ENCODE results near the gene GNG2.

Gene GNG2

DNA sequence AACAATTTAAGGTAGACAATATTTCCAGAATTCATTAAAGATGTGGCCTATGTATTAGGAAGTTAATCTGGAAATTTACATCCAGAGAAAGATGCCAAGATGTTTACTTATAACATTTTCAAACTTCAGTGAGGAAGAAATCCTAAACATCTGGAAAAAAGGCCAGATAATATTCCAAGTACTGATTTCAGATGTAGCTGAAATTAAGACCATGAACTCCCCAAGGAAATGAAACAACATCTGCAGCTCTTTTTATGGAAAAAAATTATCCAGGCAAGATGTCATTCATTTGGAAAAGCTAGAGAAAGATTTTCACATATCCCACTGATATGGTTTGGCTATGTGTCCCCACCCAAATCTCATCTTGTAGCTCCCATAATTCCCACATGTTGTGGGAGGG lies 35.0 kb downstream of the GNG2 start:
- DNase-seq: no peak

GRCh38 chr14:51897791-51898355 lies 37.5 kb downstream of the GNG2 start:
- DNase-seq: no peak

- no peak for DNase-seq
Observed at GRCh38 chr14:51901475-51902024, 41.1 kb downstream of the GNG2 start.

- DNase-seq: peak; percentile 46
Observed at GRCh38 chr14:51905656-51906121, 45.3 kb downstream of the GNG2 start.

DNA sequence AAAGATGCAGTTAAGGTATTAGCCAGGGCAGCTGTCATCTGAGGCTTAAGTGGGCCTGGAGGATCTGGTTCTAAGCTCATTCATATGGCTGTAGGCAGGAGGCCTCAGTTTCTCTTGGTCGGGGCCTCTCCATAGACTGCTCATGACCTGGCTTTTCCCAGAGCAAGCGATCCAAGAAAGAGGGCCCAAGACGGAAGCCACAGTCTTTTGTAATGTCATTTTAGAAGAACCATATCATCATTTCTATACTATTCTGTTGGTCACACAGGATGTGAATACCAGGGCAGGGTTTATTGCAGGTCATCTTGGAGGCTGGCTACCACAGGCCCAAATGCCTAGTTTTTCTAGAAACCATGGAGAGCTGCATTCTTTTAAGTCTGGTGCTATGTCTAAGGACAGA lies 47.7 kb downstream of the GNG2 start:
- no peak for DNase-seq

DNA sequence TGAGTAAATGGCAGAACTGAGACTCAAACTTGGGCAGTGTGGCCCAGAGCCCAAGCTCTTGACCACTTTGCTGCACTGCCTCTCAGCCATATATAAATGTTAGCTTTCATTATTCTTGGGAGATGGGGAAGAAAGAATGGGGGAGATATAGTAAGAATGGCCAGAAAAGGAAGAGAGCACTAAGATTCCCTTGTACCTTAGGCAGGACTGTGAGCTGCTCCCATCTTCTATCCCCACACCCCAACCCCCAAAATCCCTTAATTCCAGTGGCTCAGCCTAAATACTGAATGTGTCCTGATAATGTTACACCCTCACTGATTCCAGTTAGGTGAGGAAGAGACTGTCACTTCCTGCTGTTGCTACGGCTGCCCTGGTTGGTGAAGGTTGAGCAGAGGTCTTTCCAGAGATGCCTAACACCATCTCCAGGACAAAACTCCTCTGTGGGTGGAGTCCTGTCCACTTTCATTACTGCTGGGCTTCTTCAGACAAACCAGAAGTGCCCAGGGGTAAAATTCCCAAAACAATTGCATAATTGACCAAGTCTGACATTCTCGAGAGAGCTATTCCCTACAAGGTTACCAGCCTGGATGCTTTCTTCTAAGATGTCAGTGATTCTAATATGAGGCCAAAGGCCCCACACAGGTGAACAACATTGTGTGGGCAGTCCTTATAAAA lies 51.8 kb downstream of the GNG2 start:
- no peak for DNase-seq

DNA sequence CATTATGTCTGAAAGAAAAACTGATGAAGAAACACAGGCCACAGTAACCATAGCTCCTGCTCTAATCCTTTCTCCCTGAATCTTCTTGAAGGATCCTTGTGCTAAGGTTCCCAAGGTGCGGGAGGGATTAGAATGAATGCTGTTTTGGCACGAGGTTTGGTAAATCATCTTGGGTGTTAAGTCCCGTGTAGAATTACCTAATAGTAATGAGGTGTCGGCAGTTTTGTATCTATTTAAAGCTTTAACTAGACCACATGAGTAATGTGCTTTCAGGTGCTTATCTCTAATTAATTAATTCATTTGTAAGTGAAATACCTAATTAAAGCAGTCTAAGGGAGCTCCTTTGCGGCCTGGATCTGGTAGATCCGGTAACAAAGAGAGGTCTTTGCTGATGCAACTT lies 53.9 kb downstream of the GNG2 start:
- DNase-seq: no peak

DNA sequence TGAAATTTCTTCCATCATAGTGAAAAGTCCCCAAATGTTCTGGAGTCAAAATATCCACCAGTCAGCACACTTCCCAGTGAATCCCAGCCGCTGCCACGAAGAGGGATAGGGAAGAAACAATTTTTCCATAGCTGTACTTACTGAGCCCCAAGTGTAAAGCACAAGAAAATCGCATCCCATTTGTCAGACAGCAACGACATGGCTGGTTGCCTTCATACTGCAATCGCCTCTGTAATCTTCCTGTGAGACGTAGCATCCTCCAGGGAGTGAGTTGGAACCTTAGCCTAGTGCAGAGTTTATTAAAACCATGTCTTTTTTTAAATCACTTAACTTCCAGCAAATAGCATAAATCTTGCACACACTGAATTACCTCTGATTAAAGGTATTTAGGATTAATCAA lies 56.8 kb downstream of the GNG2 start:
- no peak for DNase-seq

DNA sequence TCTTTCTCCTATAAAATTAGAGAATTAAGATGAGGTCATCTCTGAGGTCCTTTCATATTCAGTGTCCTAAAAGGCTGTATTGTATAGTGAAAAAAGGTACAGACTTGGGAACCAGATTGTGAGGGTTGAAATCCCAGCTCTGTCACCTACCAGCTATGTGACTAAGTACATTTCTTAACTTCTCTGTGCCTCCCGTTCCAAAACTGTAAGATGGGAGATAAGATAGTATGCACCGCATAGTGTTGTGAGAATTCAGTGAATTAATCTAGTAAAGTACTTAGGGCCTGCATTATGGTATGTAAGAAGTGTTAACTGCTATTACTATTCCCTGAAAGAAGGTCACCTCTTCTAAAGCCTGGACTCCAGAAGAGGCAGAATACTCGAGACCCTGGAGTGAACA lies 60.6 kb downstream of the GNG2 start:
- no peak for DNase-seq

DNA sequence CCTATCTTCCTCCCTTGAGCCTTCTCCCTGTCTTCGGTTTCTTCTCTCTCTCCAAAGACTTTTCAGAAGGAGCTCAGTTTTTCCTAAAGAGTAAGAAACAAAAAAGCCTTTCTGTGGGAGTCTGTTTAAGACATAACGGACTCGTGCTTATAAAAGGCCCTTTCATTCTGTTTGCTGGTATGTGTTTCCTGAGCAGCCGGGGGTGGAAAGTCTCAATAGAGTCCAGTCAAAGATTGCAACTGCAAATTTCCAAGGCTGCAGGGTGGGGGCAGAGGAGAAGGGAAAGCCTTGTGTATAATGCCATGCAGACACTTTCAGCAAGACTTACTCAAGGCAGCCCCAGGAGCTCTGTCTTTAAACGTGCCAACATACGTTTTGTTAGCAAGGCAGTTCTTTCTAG lies 62.2 kb downstream of the GNG2 start:
- DNase-seq: no peak

DNA sequence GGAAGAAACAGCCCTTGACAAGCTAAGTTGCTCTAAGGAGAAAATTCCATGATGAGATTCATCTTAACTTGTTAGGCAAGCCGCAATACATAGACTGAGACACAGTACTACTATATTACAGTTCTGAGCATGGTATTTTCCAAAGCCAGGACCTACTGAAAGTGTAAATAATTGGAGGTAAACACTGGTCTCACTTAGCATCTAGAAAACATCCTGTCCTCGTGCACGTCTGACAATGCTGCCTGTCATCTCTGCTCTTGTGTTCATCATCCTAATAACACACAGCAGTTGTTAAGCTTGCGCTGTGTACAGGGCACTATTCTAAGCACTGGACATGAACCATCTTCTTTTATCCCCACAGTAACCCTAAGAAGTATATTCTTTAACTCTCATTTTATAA lies 64.2 kb downstream of the GNG2 start:
- no peak for DNase-seq

DNA sequence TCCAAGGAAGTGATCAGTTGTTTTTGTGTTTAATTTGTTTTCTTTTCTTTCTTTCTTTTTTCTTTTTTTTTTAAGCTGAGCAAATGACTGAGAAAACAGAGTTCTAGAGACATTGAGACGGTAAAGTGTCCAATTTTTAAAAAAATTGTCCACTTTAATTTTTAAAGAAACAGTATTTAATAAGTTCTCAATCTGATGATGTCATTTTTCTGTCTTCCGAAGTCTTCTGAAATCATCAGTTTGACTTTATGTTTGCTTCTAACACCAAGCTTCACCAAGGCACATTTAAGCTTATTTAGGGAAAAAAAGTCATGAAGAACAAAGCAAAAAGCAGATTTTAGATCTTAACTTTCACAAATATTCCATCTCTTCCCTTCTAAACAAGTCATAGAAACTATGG lies 65.6 kb downstream of the GNG2 start:
- no peak for DNase-seq

GRCh38 chr14:51926449-51926848 lies 66.0 kb downstream of the GNG2 start:
- DNase-seq: no peak

GRCh38 chr14:51928568-51928967 lies 68.2 kb downstream of the GNG2 start:
- no peak for DNase-seq

GRCh38 chr14:51929166-51929565 lies 68.8 kb downstream of the GNG2 start:
- no peak for DNase-seq

DNA sequence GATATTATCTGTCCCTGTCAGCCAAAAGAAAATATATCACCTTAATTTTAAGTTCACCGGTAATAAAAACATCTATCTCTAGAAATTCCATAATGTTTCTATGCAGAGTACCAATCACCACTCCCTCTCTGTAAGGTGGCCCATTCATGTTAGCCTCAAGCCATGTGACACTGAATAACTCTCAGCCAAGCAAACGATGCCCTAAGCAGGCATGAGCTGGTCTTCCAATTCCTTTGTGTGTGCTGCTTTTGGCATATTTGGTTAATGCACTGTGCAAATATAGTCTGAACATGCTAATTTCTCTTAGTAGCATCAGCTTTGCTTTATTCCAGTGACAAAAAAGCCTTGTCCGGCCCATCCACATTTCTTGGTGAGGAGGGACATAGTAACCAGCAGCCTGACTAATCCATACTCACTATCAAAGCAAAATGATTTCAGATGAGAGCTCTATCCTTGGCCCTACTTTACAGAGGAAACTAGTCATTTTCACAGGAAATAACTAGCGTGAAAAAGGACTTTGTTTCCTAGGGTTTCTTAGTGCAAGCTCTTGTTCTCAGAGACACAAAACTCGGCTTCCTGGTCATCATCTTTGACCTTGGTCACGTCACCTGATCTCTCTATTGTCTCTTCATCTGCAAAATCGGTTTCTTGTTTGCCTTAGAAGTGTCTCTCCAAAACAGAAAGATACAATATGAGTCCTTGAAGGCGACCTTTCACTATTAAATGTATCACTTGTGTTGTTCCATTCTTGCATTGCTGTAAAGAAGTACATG lies 69.7 kb downstream of the GNG2 start:
- peak; percentile 19 for DNase-seq

DNA sequence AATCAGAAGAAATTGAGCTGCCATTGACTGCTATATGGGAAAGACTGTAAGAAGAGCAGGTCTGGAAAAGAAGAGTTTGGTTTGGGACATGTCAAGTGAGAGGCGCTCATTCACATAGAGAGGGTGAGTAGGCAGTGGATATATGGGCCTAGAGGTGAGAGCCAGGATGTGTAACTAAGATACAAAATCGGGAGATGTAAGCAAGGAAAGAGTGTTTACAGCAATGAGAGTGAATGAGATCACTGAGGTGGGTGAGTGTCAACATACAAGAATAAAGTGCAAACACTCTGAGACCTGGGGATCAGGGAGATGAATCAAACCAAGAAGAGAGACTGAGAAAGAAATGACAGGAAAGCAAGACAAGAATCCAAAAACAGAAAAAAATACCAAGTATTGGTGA lies 70.9 kb downstream of the GNG2 start:
- DNase-seq: peak; percentile 24

DNA sequence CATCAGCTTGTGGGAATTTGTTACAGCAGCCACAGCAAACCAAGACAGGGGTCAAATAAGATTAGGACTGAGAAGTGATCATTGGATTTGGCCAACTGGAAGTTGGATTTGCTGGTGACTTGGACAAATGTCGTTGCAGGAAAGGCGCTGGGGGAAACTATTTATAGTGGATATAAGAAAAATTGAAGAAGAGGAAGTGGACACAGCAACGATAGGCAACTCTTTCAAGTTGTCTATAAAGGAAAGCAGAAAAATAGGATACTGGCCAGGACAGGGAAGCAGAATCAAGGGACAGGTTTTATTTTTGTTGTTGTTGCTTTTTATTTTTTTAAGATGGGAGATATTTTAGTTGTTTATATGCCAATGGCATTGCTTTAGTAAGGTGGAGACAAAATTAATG lies 72.8 kb downstream of the GNG2 start:
- DNase-seq: no peak

GRCh38 chr14:51938137-51938536 lies 77.7 kb downstream of the GNG2 start:
- no peak for DNase-seq

DNA sequence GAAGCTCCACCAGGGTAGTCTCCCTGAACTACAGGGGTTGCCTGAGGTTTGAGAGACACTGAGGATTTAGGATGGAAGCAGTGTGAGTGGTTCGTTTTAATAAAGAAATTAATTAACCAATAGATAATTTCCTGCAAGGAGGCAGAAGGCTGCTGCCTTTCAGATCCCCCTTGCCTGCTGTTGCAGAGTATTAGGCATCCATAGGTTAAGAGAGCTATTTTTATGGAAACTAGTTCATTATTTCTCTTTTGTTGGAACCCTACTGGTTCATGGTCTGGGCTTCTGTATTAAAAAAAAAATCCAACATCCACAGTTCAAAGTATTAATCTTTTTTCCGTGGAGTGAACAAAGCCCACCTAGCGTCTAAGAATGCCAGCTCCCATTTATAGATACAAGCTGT lies 78.4 kb downstream of the GNG2 start:
- no peak for DNase-seq

- no peak for DNase-seq
Observed at GRCh38 chr14:51939226-51939625, 78.8 kb downstream of the GNG2 start.

GRCh38 chr14:51939755-51940301 lies 79.4 kb downstream of the GNG2 start:
- DNase-seq: no peak

GRCh38 chr14:51942971-51943370 lies 82.6 kb downstream of the GNG2 start:
- no peak for DNase-seq

DNA sequence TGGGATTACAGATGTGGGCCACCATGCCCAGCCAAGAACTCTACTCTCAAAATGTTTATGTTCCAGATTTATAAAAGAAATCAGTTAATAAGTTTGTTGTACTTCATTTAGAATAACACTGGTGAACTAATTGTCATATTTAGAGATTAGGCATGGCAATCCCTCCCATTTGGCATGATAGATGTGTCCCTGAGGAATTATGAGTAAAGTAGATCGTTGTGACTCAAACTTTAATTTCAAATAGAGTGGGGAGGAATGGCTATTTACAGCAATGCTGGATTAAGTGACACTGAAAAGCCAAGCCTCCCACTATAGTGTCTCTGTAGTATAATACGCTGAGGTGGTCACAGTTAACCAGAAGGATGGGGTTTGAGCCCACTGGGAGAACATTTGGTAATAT lies 89.6 kb downstream of the GNG2 start:
- DNase-seq: no peak
